Stimulated activated naive CD4-positive, alpha-beta T cell treated with Interleukin-2 at 50 U/mL for 16 hours (primary cell): ENCODE data around the gene IRF5.
"Not testable (repeated sequence)": the region's sequence is repeated elsewhere in the genome, so short reads cannot be mapped to it uniquely, and the experiment has no call there.

ENCODE experiments used
- DNase-seq: peaks from one replicate; lab custom pipeline; 2025; lab: John Stamatoyannopoulos, UW

Gene IRF5

GRCh38 chr7:128940494-128941322 lies 3.0 kb downstream of the IRF5 start:
- DNase-seq, result no peak

- DNase-seq, result no peak
Observed at GRCh38 chr7:128941323-128941890, 3.7 kb downstream of the IRF5 start.

GRCh38 chr7:128941946-128942526 lies 4.3 kb downstream of the IRF5 start:
- no peak for DNase-seq

GRCh38 chr7:128943251-128943650 lies 5.5 kb downstream of the IRF5 start:
- not testable (repeated sequence) for DNase-seq

GRCh38 chr7:128944487-128945236 lies 6.9 kb downstream of the IRF5 start:
- DNase-seq, result no peak

GRCh38 chr7:128945668-128946366 lies 8.1 kb downstream of the IRF5 start:
- DNase-seq, result no peak

GRCh38 chr7:128946936-128947830 lies 9.5 kb downstream of the IRF5 start:
- DNase-seq, result no peak

- DNase-seq, result no peak
Observed at GRCh38 chr7:128947854-128948253, 10.1 kb downstream of the IRF5 start.

- DNase-seq, result no peak
Observed at GRCh38 chr7:128948312-128948973, 10.7 kb downstream of the IRF5 start.

- DNase-seq, result no peak
Observed at GRCh38 chr7:128948976-128949760, 11.4 kb downstream of the IRF5 start.

GRCh38 chr7:128951296-128951695 lies 13.6 kb downstream of the IRF5 start:
- no peak for DNase-seq

- DNase-seq, result no peak
Observed at GRCh38 chr7:128954150-128954549, 16.4 kb downstream of the IRF5 start.

- no peak for DNase-seq
Observed at GRCh38 chr7:128954830-128955802, 17.4 kb downstream of the IRF5 start.

GRCh38 chr7:128955981-128956380 lies 18.3 kb downstream of the IRF5 start:
- DNase-seq, result no peak

- DNase-seq, result no peak
Observed at GRCh38 chr7:128959296-128959695, 21.6 kb downstream of the IRF5 start.

- no peak for DNase-seq
Observed at GRCh38 chr7:128961030-128961659, 23.4 kb downstream of the IRF5 start.

- no peak for DNase-seq
Observed at GRCh38 chr7:128962899-128963298, 25.2 kb downstream of the IRF5 start.

GRCh38 chr7:128963327-128963757 lies 25.6 kb downstream of the IRF5 start:
- peak; percentile 16 for DNase-seq
